GM23248 (cell line): ENCODE data around the gene THAP4. TPM values are rescaled to one million over a fixed set of nuclear protein-coding genes. Genes with fewer than 3 reads are reported as not detected.

ENCODE experiments used
- DNase-seq: peaks from one replicate; pipeline ENCODE4 v3.0.0-alpha.2; 2015
- H2AFZ ChIP-seq: fragments of 200-600 bp; sonication (generic); 2 replicates; pipeline ENCODE4 v1.6.1; 2016; ENCODE audit warnings: antibody characterized with exemption
- H3F3A ChIP-seq: fragments of 200-600 bp; sonication (generic); 2 replicates; pipeline ENCODE4 v1.6.1; 2016; ENCODE audit warnings: mild to moderate bottlenecking, antibody characterized with exemption, mixed run types; ENCODE audit not compliant: insufficient read depth
- H3K27ac ChIP-seq: fragments of 200-600 bp; sonication (generic); 2 replicates; pipeline ENCODE4 v1.5.1; 2016; ENCODE audit warnings: mild to moderate bottlenecking
- H3K27me3 ChIP-seq: fragments of 200-600 bp; sonication (generic); replicated peaks from 2 replicates; pipeline ENCODE4 v1.6.1; 2016; ENCODE audit warnings: mild to moderate bottlenecking; ENCODE audit not compliant: insufficient read depth
- H3K36me3 ChIP-seq: fragments of 200-600 bp; sonication (generic); 2 replicates; pipeline ENCODE4 v1.6.1; 2016; ENCODE audit warnings: low read depth, mild to moderate bottlenecking
- H3K4me1 ChIP-seq: fragments of 200-600 bp; sonication (generic); 2 replicates; pipeline ENCODE4 v1.6.1; 2016; ENCODE audit warnings: mild to moderate bottlenecking; ENCODE audit not compliant: insufficient read depth
- H3K4me2 ChIP-seq: fragments of 200-600 bp; sonication (generic); one replicate; pipeline ENCODE4 v1.6.1; 2016; ENCODE audit warnings: mild to moderate bottlenecking; ENCODE audit not compliant: unreplicated experiment
- H3K4me3 ChIP-seq: fragments of 200-600 bp; sonication (generic); 2 replicates; pipeline ENCODE4 v1.5.1; 2016; ENCODE audit warnings: mild to moderate bottlenecking
- H3K79me2 ChIP-seq: fragments of 200-600 bp; sonication (generic); 2 replicates; pipeline ENCODE4 v1.6.1; 2016; ENCODE audit warnings: mild to moderate bottlenecking; ENCODE audit not compliant: insufficient read depth
- H3K9ac ChIP-seq: fragments of 200-600 bp; sonication (generic); 2 replicates; pipeline ENCODE4 v1.6.1; 2016; ENCODE audit warnings: mild to moderate bottlenecking
- H3K9me2 ChIP-seq: fragments of 200-600 bp; sonication (generic); 2 replicates; pipeline ENCODE4 v1.6.1; 2016; ENCODE audit warnings: mixed run types, mild to moderate bottlenecking, moderate library complexity; ENCODE audit not compliant: insufficient read depth
- H3K9me3 ChIP-seq: fragments of 200-600 bp; sonication (generic); one replicate; pipeline ENCODE4 v1.6.1; 2017; ENCODE audit warnings: low read depth
- H4K20me1 ChIP-seq: fragments of 200-600 bp; sonication (generic); 2 replicates; pipeline ENCODE4 v1.6.0; 2016; ENCODE audit not compliant: insufficient read depth
- EZH2 ChIP-seq: fragments of 200-600 bp; sonication (generic); IDR thresholded peaks from 2 replicates; pipeline ENCODE4 v1.6.1; 2018; ENCODE audit warnings: antibody characterized with exemption, mild to moderate bottlenecking; ENCODE audit not compliant: insufficient read depth, poor library complexity, severe bottlenecking
- EZH2phosphoT487 ChIP-seq: fragments of 200-600 bp; sonication (generic); IDR thresholded peaks from 2 replicates; pipeline ENCODE4 v1.6.1; 2018; ENCODE audit warnings: antibody characterized with exemption, moderate library complexity, mild to moderate bottlenecking, low read depth; ENCODE audit not compliant: insufficient read depth
- WGBS, 2 experiments: methylation state at CpG; one replicate each; pipeline ENCODE4 v1.1.6; 2015 to 2017; ENCODE audit warnings: low lambda C conversion rate in 2 of 2, low coverage in 1 of 2; ENCODE audit errors: missing lambda C conversion rate in 2 of 2; 5-methylcytosine and 5-hydroxymethylcytosine counted together
- in situ Hi-C: fragments of 300-500 bp; cut with MboI; formaldehyde crosslinking; loops from 2 replicates; pipeline ENCODE4 v1.15.0; 2020
- polyA plus RNA-seq: library from polyadenylated mRNA; unstranded; fragments of >200 nt; fragmentation: Nextera tagmentation; extraction: Ambion mirVana; gene quantifications from 2 replicates; pipeline ENCODE4 v1.2.1, GENCODE V29; 2016
- total RNA-seq: library from RNA; depleted of rRNA; stranded (reverse); fragments of >200 nt; shearing (Covaris generic); gene quantifications from 2 replicates; pipeline ENCODE4 v1.2.3, GENCODE V29; 2014

THAP4 gene
- total and polyA plus RNA-seq, 2 experiments from 2014 or later, result 46.4 to 53.4 TPM

DNA sequence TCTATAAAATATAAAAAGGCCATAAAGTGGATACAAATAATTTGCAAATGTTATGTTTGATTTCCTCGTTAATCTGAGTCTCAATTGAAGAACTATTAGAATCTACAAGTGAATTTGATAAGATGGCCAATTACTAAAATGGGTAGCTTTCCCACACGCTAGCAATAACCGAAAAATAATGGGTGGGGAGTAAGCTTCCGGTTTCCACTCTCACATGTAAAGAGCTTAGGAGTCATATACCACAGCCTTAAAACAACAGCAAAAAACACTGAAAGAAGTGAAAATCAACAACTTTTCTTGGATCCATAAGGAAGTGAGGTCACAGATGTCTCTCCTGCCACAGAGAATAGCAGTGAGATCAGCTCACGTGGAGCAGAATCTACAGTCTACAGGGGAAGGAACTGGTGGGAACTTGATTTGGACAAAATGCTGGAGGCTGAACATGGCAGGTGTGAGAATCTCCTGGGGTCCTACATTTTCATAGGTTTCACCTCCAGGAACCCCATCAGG lies 18.6 kb downstream of the THAP4 start:
- no peaks in the 10 kb centered on the region for H3K4me1 ChIP-seq
- H3K36me3 ChIP-seq, result 0 out of 2 replicates have a peak, but pooled peaks cover 3% of the 10 kb centered on the region
- H3K9me3 ChIP-seq, result no peaks in the 10 kb centered on the region
- no peak overlapping the region for H2AFZ ChIP-seq
- no peak overlapping the region for H3K4me3 ChIP-seq
- no peak overlapping the region for H3K9ac ChIP-seq
- TF ChIP-seq EZH2phosphoT487 (no peak), EZH2 (no peak)
- H3K27ac ChIP-seq, result no peak overlapping the region
- H3K27me3 ChIP-seq, result no peaks in the 10 kb centered on the region
- peaks cover 44% of the 10 kb centered on the region for H3F3A ChIP-seq
- H3K79me2 ChIP-seq, result peaks cover 90% of the 10 kb centered on the region
- 97 to 98% methylated on average over 5 of the region's 5 CpGs for WGBS, 2 experiments
- no peak for DNase-seq
- peaks cover 8% of the 10 kb centered on the region; the same call in 1 of the 2 replicates for H4K20me1 ChIP-seq
- H3K9me2 ChIP-seq, result no peaks in the 10 kb centered on the region
- in situ Hi-C loops, result no loop called here
- H3K4me2 ChIP-seq, result no peak overlapping the region

DNA sequence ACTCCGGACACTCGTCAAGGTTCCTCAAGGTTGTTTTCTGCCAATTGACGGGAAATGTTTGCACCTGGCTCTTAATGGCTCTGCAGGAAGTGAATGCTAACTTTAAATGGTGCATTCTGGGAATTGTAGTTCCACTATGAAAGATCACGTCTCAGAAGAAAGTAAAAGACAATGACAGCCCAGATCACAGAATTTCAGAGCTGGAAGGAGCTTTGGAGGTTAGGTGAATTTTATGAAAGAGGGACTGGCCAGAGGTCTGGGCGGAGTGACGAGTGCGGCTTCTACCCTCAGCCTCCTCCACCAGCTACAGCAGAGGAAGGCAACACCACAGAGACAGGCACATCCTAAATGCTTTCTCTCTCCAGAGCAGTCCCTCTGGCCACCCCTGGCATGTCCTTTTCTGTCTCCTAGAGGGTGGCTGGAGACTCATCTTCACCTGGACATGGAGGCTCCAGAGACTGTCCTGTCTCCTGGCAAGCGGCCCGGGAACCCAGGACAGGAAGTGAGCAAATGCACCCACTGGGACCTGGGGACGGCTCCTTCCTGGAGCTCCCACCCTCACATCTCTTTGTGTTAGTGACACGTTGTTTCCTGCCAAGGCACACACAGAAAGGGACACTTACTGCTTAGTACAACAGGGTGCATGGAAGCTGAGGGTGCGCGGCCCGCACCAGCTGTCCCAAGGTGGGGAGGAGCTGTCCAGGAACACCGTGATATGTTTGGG lies 19.4 kb downstream of the THAP4 start:
- TF ChIP-seq EZH2, result no peak
- TF ChIP-seq EZH2phosphoT487, result no peak
- WGBS, 2 experiments, result 89 to 95% methylated on average over 14 to 15 of the region's 15 CpGs
- in situ Hi-C loops, result no loop called here

DNA sequence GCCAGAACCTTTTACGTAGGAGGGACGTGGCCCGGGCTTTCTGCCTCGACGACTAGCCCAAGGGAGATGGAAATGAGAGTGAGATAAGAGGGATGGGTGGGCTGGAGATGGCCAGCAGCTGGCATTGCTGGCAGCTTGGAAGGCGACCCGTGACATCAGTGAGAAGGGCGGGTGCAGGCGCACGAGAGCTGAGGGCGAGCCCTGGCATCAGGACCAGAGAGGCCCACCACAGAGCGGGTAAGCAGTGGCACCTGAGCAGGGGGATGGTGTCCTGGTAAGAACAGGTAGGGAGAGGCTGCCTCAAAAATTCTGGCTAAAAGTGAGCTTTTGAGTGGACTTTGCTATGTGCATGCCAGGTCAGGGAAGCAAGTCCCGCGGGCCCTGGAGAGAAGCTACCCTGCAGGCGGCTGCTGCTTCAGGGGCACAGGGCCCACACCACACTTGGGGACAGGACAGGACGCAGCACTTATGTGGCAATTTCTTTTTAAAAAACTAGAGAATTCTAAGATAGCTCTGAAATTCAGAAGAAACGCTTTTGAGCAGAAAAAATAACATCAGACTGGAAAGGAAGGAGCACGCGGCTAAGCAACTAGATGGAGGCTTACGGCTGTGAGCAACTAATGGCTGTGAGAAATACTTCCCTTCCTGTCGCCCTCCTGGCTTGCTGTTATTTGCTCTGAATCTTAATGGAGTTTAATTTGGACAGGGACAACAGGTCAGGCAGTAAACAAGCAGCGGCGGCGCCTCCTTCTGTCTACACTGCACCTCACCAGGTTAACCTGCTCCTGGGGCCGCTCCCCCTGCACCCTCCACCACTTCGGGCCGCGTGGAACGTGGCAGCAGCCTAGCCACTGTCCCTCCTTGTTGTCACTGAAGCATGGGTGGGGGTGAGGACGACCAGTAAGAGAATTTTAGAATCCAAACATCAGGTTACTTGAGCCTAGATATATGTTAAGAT lies 20.5 kb downstream of the THAP4 start:
- no peak for TF ChIP-seq EZH2
- TF ChIP-seq EZH2phosphoT487, result no peak
- 0 out of 2 replicates have a peak, but pooled peaks cover 3% of the 10 kb centered on the region for H4K20me1 ChIP-seq

More for the DNA sequence above, 19.4 kb downstream of the THAP4 start:
- Histone ChIP-seq H3K9me2 (no peaks in the 10 kb centered on the region), H3K79me2 (peaks cover 90% of the 10 kb centered on the region), H4K20me1 (peaks cover 8% of the 10 kb centered on the region; the same call in 1 of the 2 replicates), H2AFZ (no peak overlapping the region), H3K4me3 (no peak overlapping the region), H3K9me3 (no peaks in the 10 kb centered on the region), H3K4me2 (no peak overlapping the region), H3F3A (peaks cover 44% of the 10 kb centered on the region), H3K36me3 (0 out of 2 replicates have a peak, but pooled peaks cover 3% of the 10 kb centered on the region), H3K27me3 (no peaks in the 10 kb centered on the region), H3K9ac (no peak overlapping the region), H3K27ac (no peak overlapping the region), H3K4me1 (no peaks in the 10 kb centered on the region)
- no peak for DNase-seq

DNA sequence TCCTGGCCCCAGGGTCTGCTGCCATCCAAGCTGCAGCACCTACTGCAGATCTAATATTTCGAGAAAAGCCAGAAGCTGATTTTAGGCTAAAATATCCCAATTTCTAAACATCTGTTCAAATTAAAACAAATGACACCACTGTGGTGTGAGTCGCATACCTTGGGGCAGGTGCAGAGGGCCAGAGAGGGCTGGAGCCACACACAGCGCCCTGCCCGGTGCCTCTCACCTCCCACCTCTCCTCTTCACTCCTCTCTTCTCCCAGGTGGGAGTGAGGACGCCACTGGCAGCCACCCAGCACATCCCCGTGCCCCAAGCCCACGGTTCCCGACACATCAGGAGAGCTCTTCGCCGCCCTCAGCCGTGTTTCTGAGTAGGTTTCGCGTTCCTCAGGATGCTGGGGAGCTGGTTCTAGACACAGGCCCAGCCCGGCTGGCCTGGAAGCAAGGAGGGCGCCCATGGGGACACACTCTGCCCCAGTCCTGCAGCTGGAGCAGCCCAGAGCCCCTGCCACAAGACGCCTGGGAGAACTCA lies 21.4 kb downstream of the THAP4 start:
- 0 out of 2 replicates have a peak, but pooled peaks cover 3% of the 10 kb centered on the region for H4K20me1 ChIP-seq
- WGBS, 2 experiments, result 94 to 97% methylated on average over 16 of the region's 16 CpGs
- H3F3A ChIP-seq, result peaks cover 35% of the 10 kb centered on the region
- H3K79me2 ChIP-seq, result peaks cover 89% of the 10 kb centered on the region
- H3K27me3 ChIP-seq, result no peaks in the 10 kb centered on the region
- H3K4me2 ChIP-seq, result no peak overlapping the region
- H3K9ac ChIP-seq, result no peak overlapping the region
- no peak overlapping the region for H2AFZ ChIP-seq
- H3K36me3 ChIP-seq, result 0 out of 2 replicates have a peak, but pooled peaks cover 3% of the 10 kb centered on the region
- H3K9me2 ChIP-seq, result no peaks in the 10 kb centered on the region
- no peak for DNase-seq
- H3K9me3 ChIP-seq, result no peaks in the 10 kb centered on the region
- no peak overlapping the region for H3K4me3 ChIP-seq
- TF ChIP-seq EZH2, result no peak
- in situ Hi-C loops, result no loop called here
- 0 out of 2 replicates have a peak, but pooled peaks cover 2% of the 10 kb centered on the region for H3K4me1 ChIP-seq
- H3K27ac ChIP-seq, result no peak overlapping the region

More for the DNA sequence above, 20.5 kb downstream of the THAP4 start:
- Histone ChIP-seq H3K9ac (no peak overlapping the region), H3K9me2 (no peaks in the 10 kb centered on the region), H3K4me3 (no peak overlapping the region), H3F3A (peaks cover 40% of the 10 kb centered on the region), H2AFZ (no peak overlapping the region), H3K4me1 (no peaks in the 10 kb centered on the region), H3K36me3 (0 out of 2 replicates have a peak, but pooled peaks cover 3% of the 10 kb centered on the region), H3K9me3 (no peaks in the 10 kb centered on the region), H3K79me2 (peaks cover 90% of the 10 kb centered on the region), H3K27me3 (no peaks in the 10 kb centered on the region), H3K4me2 (no peak overlapping the region), H3K27ac (no peak overlapping the region)
- WGBS, 2 experiments, result 93 to 95% methylated on average over 30 of the region's 30 CpGs
- no peak for DNase-seq
- in situ Hi-C loops, result no loop called here
